ENCODE data around the gene NFS1.

Gene NFS1

DNA sequence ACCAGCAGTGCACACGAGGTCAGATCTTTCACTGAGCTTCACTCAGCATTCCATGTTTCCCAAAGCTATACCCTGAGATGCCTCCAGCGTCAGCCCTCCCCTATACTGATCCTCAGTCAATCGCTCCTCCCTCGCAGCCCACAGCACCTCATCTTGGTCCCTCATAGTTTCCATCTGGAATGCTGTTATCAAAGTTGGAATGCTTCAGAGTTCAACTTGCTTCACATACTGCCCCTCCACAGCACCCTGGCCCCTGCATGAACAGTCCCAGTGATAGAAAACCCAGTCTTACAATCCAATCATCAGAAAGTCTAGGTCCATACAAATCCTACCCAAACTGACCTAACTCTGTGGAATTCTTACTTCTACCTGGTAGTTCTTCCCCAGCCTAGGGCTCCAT, 63.5 kb downstream of the NFS1 start:
- no peak for DNase-seq

DNA sequence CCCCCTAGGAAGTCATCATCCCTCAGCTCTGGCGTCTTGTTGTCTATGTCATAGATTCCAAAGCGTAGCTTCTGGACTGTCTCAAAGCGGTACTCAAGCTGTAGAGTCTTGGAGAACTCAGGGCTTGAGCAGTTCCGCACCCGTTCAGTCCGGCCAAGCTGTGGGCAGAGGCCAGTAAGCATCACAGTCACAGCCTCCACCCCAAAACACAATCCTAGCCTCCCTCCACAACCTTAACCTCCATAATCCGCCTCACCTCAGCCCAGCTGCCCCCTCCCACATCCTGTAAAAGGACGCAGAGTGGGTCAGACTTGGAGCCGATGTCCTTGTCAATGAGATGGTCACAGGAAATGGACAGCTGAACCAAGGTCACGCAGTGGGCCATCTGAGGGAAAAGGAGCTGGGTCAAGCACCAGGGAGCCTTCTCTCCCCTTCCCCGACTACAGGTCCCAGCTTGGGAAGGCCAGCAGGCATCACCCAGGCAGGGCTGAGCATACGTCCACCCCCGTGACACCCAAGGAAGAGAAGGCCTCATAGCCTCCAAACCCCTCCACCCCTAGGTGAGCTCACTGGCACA, 66.5 kb downstream of the NFS1 start:
- DNase-seq: no peak

DNA sequence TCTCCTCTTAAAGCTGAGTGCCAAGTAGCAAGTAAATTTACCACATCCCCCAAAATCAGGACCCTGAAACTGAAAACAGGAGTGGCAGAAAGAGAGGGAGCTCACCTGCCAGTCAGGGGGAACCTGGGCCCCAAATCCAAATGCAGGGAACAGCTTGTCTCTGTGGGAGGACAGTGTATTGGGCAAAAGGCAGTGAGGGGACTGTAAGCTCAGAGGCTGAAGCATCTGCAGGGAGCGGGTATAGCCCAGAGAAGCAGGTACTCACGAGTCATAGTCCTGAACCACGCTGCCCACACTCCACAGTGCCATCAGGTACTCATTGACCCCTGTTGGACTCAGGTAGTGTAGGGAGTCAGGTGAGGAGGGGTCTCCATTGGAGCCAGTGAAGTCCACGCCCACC, 68.5 kb downstream of the NFS1 start:
- DNase-seq: no peak

DNA sequence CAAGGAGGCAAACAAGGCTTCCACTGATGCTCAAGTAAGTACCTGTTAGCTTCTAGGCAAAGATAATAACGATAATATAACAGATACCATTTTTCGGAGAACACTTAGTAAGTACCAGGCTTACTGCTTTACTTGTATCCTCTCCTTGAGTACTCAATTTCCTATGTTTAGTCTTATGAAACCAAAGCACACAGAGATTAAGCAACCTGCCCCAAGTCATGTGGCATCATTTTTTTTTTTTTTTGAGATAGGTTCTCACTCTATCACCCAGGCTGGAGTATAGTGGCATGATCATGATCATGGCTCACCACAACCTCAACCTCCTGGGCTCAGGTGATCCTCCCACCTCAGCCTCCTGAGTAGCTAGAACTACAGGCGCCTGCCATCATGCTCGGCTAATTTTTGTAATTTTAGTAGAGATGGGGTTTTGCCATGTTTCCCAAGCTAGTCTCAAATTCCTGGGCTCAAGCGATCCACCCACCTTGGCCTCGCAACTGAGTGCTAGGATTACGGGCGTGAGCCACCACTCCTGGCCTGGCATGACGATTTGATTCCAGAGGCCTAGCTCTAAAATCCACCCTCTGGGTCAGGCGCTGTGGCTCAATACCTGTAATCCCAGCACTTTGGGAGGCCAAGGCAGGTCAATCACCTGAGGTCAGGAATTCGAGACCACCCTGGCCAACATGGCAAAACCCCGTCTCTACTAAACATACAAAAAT, 69.6 kb downstream of the NFS1 start:
- no peak for DNase-seq

DNA sequence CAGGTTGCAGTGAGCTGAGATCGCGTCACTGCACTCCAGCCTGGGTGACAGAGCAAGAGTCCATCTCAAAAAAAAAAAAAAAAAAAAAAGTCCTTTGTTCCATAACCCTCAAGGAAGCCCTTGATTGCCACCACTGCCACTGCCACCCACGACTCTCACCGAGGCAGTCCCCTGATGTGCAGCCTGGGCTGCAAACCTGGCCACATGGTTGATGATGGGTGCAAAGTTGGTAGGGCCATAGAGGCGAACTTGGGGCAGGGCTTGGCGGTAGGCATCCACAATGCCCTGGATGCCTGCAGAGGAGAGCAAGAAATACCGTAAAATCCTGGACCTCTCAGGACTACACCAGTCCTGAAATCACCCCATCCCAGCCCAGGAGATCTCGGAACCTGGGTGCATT, 72.0 kb downstream of the NFS1 start:
- DNase-seq: no peak

DNA sequence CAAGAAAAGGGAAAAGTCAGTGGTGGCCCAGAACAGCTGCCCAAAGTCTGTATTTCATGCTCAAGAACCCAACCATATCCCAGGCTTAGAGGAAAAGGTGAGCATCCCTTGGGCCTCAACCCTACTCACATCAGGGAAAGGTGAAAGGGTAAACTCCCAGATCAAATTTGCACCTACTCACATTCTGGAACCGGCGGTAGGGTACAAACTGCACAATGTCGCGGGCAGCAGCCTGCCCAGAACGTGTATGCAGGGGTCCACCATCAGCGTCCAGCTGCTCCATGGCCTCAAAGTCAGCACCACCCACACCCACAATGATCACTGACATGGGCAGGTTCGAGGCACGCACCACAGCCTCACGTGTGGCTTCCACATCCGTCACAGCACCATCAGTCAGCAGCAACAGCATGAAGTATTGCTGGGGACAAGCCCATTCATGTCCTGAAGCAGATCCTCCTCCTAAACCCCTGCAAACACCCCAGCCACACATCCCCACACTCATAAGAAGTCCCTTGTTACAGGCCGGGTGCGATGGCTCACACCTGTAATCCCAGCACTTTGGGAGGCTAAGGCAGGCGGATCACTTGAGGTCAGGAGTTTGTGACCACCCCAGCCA, 72.7 kb downstream of the NFS1 start:
- no peak for DNase-seq

DNA sequence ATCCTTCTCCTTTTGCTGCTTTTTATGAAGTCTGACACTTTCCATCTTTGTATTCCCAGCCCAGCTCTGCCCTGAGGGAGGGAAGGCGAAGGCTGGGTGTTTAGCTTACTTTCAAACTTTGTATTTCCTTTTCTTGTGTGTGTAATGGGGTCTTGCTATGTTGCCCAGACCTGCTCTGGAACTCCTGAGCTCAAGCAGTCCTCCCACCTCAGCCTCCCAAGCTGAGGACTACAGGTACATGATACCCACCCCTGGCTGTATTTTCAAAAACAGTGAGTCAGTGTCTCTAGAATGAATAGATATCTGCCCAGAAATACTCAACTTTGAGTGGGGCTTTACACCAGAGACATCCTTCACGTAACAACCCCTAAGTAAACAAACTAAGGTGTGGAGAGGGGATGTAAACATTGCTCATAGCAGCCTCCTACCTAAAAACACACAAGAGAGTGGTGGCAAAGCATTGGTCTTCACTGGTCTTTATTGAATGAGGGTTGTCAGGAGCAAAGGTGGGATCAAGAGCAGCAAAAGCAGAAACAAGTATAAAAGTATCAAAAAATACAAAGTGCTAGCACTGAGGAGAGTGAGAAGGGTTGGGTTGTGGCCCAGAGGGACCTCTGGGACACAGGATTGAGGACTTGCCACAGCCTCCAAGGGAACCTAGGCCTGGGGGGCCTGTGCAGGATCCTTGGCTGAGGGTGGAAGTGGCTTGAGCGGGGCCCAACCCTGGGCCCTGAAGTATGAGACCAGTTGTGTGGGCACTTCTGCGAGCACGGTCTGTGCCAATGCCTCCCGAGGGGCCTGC, 73.4 kb downstream of the NFS1 start:
- no peak for DNase-seq

DNA sequence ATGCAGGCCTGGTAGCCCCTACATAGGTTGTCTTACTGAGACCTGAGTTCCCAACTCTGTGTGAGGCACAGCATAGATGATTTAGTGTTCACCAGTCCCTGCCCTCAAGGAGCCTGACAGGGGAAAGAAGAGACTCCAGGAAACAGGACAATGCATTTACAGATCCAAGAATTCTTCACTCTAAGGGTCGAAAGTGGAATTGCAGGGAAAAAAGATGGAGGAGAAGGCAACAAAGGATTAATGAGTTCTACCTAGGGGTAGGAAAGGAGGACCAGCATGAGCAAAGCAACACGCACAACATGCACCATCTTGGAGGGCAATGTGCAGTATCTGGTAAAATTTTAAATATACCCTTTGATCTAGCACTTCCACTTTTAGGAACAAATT, 77.6 kb downstream of the NFS1 start:
- no peak for DNase-seq

DNA sequence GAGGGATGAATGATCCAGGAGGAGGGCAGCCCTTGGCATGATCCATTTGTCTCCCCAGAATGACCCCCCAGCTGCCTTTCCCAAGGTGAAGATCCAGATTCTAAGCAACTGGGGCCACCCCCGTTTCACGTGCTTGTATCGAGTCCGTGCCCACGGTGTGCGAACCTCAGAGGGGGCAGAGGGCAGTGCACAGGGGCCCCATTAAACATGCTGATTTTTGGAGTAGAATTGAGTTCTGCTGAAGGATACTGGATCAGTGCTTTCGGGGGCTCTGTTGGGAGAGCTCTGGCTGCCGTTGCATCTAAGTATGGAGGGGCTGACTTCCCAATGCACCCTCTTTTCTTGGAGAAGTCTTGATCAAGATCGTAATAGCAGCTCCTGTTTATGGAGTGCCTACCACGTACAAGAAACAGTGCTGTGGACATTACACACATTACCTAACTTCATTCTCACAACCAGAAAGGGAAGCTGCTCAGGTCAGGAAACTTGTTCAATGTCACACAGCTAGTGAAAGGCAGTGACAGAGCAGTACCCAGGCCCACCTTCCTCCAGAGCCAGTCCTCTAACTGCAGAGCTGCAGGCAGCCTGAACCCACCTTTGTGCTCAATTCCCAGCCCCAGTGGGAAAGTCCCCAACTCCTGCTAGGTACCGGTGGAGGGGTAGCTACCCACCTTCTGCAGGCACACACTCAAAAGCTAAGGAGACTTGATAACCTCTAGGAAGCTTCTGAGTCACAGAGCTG, 78.2 kb downstream of the NFS1 start:
- no peak for DNase-seq

DNA sequence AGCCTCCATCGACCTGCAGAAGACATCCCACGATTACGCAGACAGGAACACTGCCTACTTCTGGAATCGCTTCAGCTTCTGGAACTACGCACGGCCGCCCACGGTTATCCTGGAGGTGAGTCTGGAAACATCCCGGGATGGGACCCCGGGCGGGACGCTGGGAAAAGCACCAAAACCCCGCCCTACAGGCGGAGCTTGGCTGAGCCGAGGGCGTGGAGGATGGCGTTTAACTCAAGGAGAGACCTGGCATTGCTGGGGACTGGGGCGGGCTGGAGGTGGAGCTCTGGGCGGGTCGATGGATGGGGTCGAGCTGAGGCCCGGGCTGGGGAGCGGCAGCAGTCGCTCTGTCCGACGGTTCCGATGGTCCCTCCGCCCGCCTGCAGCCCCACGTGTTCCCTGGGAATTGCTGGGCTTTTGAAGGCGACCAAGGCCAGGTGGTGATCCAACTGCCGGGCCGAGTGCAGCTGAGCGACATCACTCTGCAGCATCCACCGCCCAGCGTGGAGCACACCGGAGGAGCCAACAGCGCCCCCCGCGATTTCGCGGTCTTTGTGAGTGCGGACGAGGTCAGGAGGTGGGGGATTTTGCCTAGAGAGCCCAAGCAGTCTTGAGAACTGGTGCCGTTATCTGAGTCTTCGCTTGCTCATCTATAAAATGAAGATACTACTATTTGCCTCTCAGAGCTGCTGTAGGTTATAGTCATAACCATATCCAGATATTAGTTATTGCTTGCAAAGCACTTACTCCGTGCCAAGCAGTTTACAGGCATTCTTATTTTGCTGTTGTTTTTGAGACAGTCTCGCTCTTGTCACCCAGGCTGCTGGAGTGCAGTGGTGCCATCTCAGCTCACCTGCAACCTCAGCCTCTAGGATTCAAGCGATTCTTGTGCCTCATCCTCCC, 79.7 kb downstream of the NFS1 start:
- peak; percentile 84 for DNase-seq

DNA sequence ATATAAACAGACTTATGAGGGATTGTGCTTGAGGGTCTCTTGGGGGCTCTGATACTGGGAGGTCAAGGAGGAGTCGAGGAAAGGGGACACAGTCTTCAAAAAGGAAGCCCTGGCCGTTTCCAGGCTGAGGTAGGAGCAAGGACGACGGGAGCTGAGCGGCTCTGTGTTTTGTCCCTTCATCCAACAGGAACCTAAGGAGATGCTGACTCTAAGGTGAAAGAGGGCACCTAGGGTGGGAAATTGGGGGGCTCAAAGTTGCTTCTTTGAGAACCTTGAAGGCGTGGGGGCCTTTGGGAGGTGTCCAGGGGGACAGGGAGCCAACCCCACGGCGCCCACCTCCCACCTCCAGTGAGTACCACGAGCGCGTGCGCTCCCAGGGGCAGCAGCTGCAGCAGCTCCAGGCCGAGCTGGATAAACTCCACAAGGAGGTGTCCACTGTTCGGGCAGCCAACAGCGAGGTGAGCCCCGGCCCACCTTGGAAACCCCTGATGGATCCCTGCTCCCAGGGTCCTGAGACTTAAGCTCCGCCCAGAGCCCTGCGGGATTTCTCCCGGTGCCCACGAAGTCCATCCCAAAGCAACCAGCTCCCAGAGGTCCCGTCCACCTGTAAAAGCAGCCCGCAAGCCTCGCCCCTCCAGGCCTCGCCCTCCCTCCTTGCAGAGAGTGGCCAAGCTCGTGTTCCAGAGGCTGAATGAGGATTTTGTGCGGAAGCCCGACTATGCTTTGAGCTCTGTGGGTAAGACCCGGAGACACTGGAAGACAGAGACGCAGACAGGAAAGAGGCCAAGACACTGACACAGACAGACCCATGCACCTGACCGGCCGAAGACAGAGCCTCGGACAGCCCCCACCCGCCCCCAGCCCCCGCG, 80.7 kb downstream of the NFS1 start:
- no peak for DNase-seq

Measured in fibroblast of upper back skin (primary cell).